ENCODE measurements around the gene SH2D6.

Gene SH2D6

DNA sequence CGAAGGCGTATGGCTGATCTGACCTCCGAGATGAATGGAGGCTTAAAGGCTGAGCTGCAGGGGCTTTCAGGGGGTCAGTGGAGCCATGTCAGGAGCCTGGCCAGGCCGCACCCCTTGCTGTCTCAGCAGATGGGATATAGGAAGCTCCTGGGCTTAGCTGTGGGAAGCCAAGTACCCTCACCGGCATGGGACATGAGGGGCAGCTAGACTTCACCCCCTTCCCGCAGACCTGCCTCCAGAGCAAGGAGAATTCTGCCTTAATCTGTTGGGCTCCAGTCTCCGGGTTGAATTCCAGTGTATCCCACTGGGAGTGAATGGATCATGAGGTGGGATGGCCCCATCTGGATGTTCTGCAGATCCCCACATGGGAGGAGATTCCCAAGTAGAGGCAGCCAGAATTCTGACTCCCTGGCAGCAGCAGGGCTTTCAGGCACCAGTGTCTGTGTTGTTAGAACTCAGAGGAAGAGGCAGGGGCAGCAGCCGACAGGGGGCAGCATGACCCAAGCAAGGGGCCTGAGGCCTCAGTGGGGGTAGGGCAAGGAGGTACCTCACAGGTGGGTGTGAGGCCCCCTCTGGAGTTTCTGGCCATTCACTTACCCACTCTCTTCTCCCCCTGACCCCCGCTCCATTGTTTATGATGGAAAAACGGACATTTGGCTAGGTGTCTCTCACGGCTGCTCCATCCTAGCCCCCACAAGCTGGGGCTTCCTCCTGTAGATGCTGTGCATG is 27.4 kb upstream of the SH2D6 start:
- DNase-seq (ENCODE audit: low read depth in 2 of 2): peak; percentile 54 to 58
- peak; percentile 77 for TF ChIP-seq CTCF (IDR thresholded peaks at IDR 0.05; ENCODE audit: low read depth, low read length)
- H3K4me3 ChIP-seq (replicated peaks in 1 of 2; ENCODE audit: low read depth in 2 of 2, low read length in 2 of 2): no peak overlapping the region

DNA sequence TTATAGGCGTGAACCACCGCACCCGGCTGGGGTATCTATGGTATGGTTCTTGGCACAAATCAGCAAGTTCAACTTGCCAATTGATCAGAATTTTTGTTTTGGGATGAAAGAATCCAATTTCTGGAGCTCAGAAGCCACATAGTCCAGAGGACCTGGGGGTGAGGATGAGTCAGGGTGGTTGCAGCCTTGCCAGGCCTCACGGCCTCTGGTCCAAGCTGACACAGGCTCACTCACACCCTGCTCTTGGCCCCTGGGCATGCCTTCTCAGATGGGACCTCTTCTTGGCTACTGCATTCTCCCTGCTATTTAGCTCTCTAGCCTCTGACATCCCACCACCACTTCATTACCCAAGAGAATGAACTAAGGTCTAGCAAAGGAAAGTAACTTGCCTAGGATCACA is 24.7 kb upstream of the SH2D6 start:
- no peak for TF ChIP-seq CTCF (IDR thresholded peaks at IDR 0.05; ENCODE audit: low read depth, low read length)
- no peak overlapping the region for H3K4me3 ChIP-seq (replicated peaks in 1 of 2; ENCODE audit: low read depth in 2 of 2, low read length in 2 of 2)
- peak; percentile 11 to 35 for DNase-seq (ENCODE audit: low read depth in 2 of 2)

DNA sequence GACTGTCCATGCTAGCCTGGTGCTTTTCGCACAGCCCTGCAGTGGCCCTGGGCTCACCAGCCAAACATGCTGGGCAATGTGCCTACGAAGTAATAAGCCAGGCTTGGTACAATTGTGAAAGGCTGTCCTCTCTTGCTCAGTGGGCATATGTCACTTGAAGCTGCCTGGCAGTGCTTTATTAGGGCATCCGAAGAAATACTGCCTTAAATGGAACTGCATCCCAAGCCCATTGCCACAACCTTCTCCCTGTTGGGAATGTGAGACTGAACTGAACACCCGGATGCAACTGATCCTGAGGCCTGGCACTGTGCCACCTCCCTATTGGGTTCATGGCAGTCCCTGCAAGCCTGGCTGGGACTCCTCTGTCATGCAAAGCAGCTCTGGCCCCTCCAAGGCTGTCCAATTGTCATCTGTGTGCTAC is 24.2 kb upstream of the SH2D6 start:
- DNase-seq (ENCODE audit: low read depth in 2 of 2): no peak
- TF ChIP-seq CTCF (IDR thresholded peaks at IDR 0.05; ENCODE audit: low read depth, low read length): no peak
- H3K4me3 ChIP-seq (replicated peaks in 1 of 2; ENCODE audit: low read depth in 2 of 2, low read length in 2 of 2): no peak overlapping the region

- H3K4me3 ChIP-seq (replicated peaks in 1 of 2; ENCODE audit: low read depth in 2 of 2, low read length in 2 of 2): no peak overlapping the region
- no peak for DNase-seq (ENCODE audit: low read depth in 2 of 2)
Measured at GRCh38 chr2:85394976-85395375, 23.5 kb upstream of the SH2D6 start.

GRCh38 chr2:85395912-85396475 is 22.5 kb upstream of the SH2D6 start:
- TF ChIP-seq CTCF (IDR thresholded peaks at IDR 0.05; ENCODE audit: low read depth, low read length): no peak
- H3K4me3 ChIP-seq (replicated peaks in 1 of 2; ENCODE audit: low read depth in 2 of 2, low read length in 2 of 2): no peak overlapping the region
- DNase-seq (ENCODE audit: low read depth in 2 of 2): no peak

More at GRCh38 chr2:85394976-85395375, 23.5 kb upstream of the SH2D6 start:
- TF ChIP-seq CTCF (IDR thresholded peaks at IDR 0.05; ENCODE audit: low read depth, low read length): no peak

DNA sequence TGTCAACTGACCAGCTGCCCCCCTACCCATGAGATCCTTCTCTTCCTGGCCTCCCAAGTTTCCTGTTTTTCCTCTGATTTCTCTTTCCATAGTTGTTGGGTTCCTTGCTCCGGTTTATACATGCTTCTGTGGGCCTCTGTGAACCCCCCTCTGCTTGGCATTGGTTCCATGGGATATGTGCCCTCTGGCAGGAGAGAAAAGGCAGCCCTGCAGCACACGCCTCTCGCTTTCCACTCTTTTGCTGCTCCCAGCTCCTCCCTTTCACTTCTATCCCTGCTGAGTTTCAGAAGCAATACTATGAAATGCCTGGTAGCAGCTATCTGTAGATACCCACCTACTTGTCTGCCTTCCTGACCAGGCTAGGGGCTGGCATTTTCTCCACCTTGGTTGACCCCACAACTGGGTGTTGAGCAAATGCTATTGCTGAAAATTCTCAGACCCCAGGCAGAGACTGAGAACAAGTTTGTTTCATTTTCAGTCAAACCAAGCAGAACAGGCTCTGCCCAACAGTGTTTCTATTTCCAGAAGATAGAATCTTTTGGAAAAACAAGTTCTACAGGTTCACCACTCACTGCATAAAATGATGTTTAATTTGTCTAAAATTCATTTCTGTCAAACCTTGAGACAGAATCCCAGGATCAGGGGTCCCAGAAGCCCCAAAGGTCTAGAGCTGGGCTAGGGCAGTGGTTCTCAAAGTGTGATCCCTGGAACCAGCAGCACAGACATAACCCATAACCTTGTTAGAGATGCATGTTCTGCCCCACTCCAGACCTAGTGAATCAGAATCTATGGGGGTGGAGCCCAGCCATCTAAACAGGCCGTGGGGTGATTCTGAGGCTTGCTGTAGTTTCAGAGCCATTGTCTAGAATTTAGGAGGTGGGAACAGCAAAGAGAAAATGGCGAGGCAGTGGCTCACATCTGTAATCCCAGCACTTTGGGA is 21.7 kb upstream of the SH2D6 start:
- no peak for DNase-seq (ENCODE audit: low read depth in 2 of 2)
- H3K4me3 ChIP-seq (replicated peaks in 1 of 2; ENCODE audit: low read depth in 2 of 2, low read length in 2 of 2): no peak overlapping the region
- no peak for TF ChIP-seq CTCF (IDR thresholded peaks at IDR 0.05; ENCODE audit: low read depth, low read length)
